ENCODE data around the gene NTRK3.
"Not testable (repeated sequence)": the region's sequence is repeated elsewhere in the genome, so short reads cannot be mapped to it uniquely, and the experiment has no call there.

NTRK3 gene

GRCh38 chr15:87863152-87863551 lies 393.4 kb downstream of the NTRK3 start:
- DNase-seq: no peak

GRCh38 chr15:87860743-87861142 lies 395.8 kb downstream of the NTRK3 start:
- no peak for DNase-seq

GRCh38 chr15:87858651-87859050 lies 397.9 kb downstream of the NTRK3 start:
- no peak for DNase-seq

GRCh38 chr15:87851497-87851896 lies 405.0 kb downstream of the NTRK3 start:
- no peak for DNase-seq

- no peak for DNase-seq
Observed at GRCh38 chr15:87850916-87851315, 405.6 kb downstream of the NTRK3 start.

- no peak for DNase-seq
Observed at GRCh38 chr15:87849181-87849580, 407.4 kb downstream of the NTRK3 start.

- DNase-seq: no peak
Observed at GRCh38 chr15:87848012-87848411, 408.5 kb downstream of the NTRK3 start.

GRCh38 chr15:87846746-87847145 lies 409.8 kb downstream of the NTRK3 start:
- DNase-seq: no peak

GRCh38 chr15:87843312-87843711 lies 413.2 kb downstream of the NTRK3 start:
- no peak for DNase-seq

- DNase-seq: no peak
Observed at GRCh38 chr15:87841426-87841998, 415.0 kb downstream of the NTRK3 start.

GRCh38 chr15:87835830-87836229 lies 420.7 kb downstream of the NTRK3 start:
- DNase-seq: not testable (repeated sequence)

GRCh38 chr15:87833333-87833732 lies 423.2 kb downstream of the NTRK3 start:
- DNase-seq: not testable (repeated sequence)

- no peak for DNase-seq
Observed at GRCh38 chr15:87829332-87830050, 427.0 kb downstream of the NTRK3 start.

- no peak for DNase-seq
Observed at GRCh38 chr15:87828608-87829007, 427.9 kb downstream of the NTRK3 start.

GRCh38 chr15:87827131-87827530 lies 429.4 kb downstream of the NTRK3 start:
- DNase-seq: no peak

GRCh38 chr15:87826119-87826747 lies 430.3 kb downstream of the NTRK3 start:
- DNase-seq: no peak

- no peak for DNase-seq
Observed at GRCh38 chr15:87818756-87819155, 437.8 kb downstream of the NTRK3 start.

GRCh38 chr15:87817553-87817952 lies 439.0 kb downstream of the NTRK3 start:
- DNase-seq: no peak

- no peak for DNase-seq
Observed at GRCh38 chr15:87816811-87817210, 439.7 kb downstream of the NTRK3 start.

GRCh38 chr15:87816016-87816415 lies 440.5 kb downstream of the NTRK3 start:
- DNase-seq: no peak

Data from activated effector memory CD4-positive, alpha-beta T cell treated with anti-CD3 and anti-CD28 coated beads, Interleukin-2, amount 50 U/mL, for 16 hours (primary cell).